ENCODE data around the gene TGFB2.
"Not testable (repeated sequence)": the region's sequence is repeated elsewhere in the genome, so short reads cannot be mapped to it uniquely, and the experiment has no call there.

The TGFB2 gene

GRCh38 chr1:218320182-218320581, 25.0 kb upstream of the TGFB2 start:
- not testable (repeated sequence) for H3K4me1 Mint-ChIP-seq; ATAC-seq; H3K4me3 Mint-ChIP-seq; H3K27ac Mint-ChIP-seq; DNase-seq (ENCODE audit: low spot score in 2 of 2); H3K9me3 Mint-ChIP-seq
- H3K36me3 Mint-ChIP-seq = peaks cover 46% of the 10 kb centered on the region

GRCh38 chr1:218322762-218323161, 22.4 kb upstream of the TGFB2 start:
- DNase-seq (ENCODE audit: low spot score in 2 of 2) (no peak), ATAC-seq (no peak)
- Mint-ChIP-seq H3K4me1 (peaks cover 6% of the 10 kb centered on the region), H3K4me3 (no peak overlapping the region), H3K9me3 (no peaks in the 10 kb centered on the region), H3K27ac (no peak overlapping the region), H3K36me3 (peaks cover 51% of the 10 kb centered on the region)

GRCh38 chr1:218323568-218324225, 21.4 kb upstream of the TGFB2 start:
- DNase-seq (ENCODE audit: low spot score in 2 of 2) (no peak), ATAC-seq (no peak)
- Mint-ChIP-seq H3K27ac (no peak overlapping the region), H3K9me3 (no peaks in the 10 kb centered on the region), H3K4me1 (peaks cover 6% of the 10 kb centered on the region), H3K4me3 (no peak overlapping the region), H3K36me3 (peaks cover 42% of the 10 kb centered on the region)

GRCh38 chr1:218324226-218324580, 20.9 kb upstream of the TGFB2 start:
- Mint-ChIP-seq H3K4me1 (peaks cover 6% of the 10 kb centered on the region), H3K9me3 (no peaks in the 10 kb centered on the region), H3K4me3 (no peak overlapping the region), H3K36me3 (peaks cover 37% of the 10 kb centered on the region), H3K27ac (no peak overlapping the region)
- DNase-seq (ENCODE audit: low spot score in 2 of 2) = no peak
- ATAC-seq = no peak

- no peak for ATAC-seq
- Mint-ChIP-seq H3K4me1 (no peaks in the 10 kb centered on the region), H3K27ac (no peak overlapping the region), H3K9me3 (no peaks in the 10 kb centered on the region), H3K4me3 (no peak overlapping the region), H3K36me3 (peaks cover 52% of the 10 kb centered on the region)
- no peak for DNase-seq (ENCODE audit: low spot score in 2 of 2)
These were observed 16.4 kb upstream of the TGFB2 start for GRCh38 chr1:218328769-218329168.

GRCh38 chr1:218330043-218330623, 15.0 kb upstream of the TGFB2 start:
- Mint-ChIP-seq H3K9me3 (no peaks in the 10 kb centered on the region), H3K36me3 (peaks cover 48% of the 10 kb centered on the region), H3K4me3 (no peak overlapping the region), H3K27ac (no peak overlapping the region), H3K4me1 (no peaks in the 10 kb centered on the region)
- ATAC-seq (peak; percentile 36), DNase-seq (ENCODE audit: low spot score in 2 of 2) (no peak)

GRCh38 chr1:218332416-218332815, 12.7 kb upstream of the TGFB2 start:
- H3K4me3 Mint-ChIP-seq = no peak overlapping the region
- ATAC-seq = no peak

GRCh38 chr1:218336328-218336727, 8.8 kb upstream of the TGFB2 start:
- H3K36me3 Mint-ChIP-seq = peaks cover 25% of the 10 kb centered on the region
- no peaks in the 10 kb centered on the region for H3K9me3 Mint-ChIP-seq
- no peak overlapping the region for H3K27ac Mint-ChIP-seq
- no peak overlapping the region for H3K4me3 Mint-ChIP-seq
- no peaks in the 10 kb centered on the region for H3K4me1 Mint-ChIP-seq
- ATAC-seq (no peak), DNase-seq (ENCODE audit: low spot score in 2 of 2) (no peak)

More at GRCh38 chr1:218332416-218332815, 12.7 kb upstream of the TGFB2 start:
- Mint-ChIP-seq H3K4me1 (no peaks in the 10 kb centered on the region), H3K36me3 (peaks cover 35% of the 10 kb centered on the region), H3K27ac (no peak overlapping the region), H3K9me3 (no peaks in the 10 kb centered on the region)
- no peak for DNase-seq (ENCODE audit: low spot score in 2 of 2)

GRCh38 chr1:218339267-218339831, 5.8 kb upstream of the TGFB2 start:
- no peaks in the 10 kb centered on the region for H3K36me3 Mint-ChIP-seq
- DNase-seq (ENCODE audit: low spot score in 2 of 2) (no peak), ATAC-seq (no peak)
- no peaks in the 10 kb centered on the region for H3K4me1 Mint-ChIP-seq
- no peak overlapping the region for H3K27ac Mint-ChIP-seq
- H3K4me3 Mint-ChIP-seq = no peak overlapping the region
- no peaks in the 10 kb centered on the region for H3K9me3 Mint-ChIP-seq

- no peaks in the 10 kb centered on the region for H3K36me3 Mint-ChIP-seq
- H3K4me3 Mint-ChIP-seq = no peak overlapping the region
- no peak overlapping the region for H3K27ac Mint-ChIP-seq
- ATAC-seq = no peak
- DNase-seq (ENCODE audit: low spot score in 2 of 2) = no peak
- no peaks in the 10 kb centered on the region for H3K4me1 Mint-ChIP-seq
- no peaks in the 10 kb centered on the region for H3K9me3 Mint-ChIP-seq
These were observed 3.8 kb upstream of the TGFB2 start for GRCh38 chr1:218341325-218341724.

- Mint-ChIP-seq H3K4me1 (no peaks in the 10 kb centered on the region), H3K9me3 (no peaks in the 10 kb centered on the region), H3K27ac (no peak overlapping the region), H3K36me3 (no peaks in the 10 kb centered on the region), H3K4me3 (no peak overlapping the region)
- no peak for ATAC-seq
- DNase-seq (ENCODE audit: low spot score in 2 of 2) = no peak
These were observed 3.0 kb upstream of the TGFB2 start for GRCh38 chr1:218342091-218342490.

GRCh38 chr1:218345673-218346390, 696 bp downstream of the TGFB2 start:
- H3K9me3 Mint-ChIP-seq = no peaks in the 10 kb centered on the region
- H3K4me3 Mint-ChIP-seq = no peak overlapping the region
- DNase-seq (ENCODE audit: low spot score in 2 of 2) (no peak), ATAC-seq (peak; percentile 78)
- H3K4me1 Mint-ChIP-seq = peaks cover 4% of the 10 kb centered on the region
- no peaks in the 10 kb centered on the region for H3K36me3 Mint-ChIP-seq
- peak overlapping the region; percentile 33 for H3K27ac Mint-ChIP-seq

GRCh38 chr1:218346391-218347204, 1.5 kb downstream of the TGFB2 start:
- H3K4me1 Mint-ChIP-seq = peaks cover 11% of the 10 kb centered on the region
- peak overlapping the region; percentile 33 for H3K27ac Mint-ChIP-seq
- ATAC-seq (no peak), DNase-seq (ENCODE audit: low spot score in 2 of 2) (no peak)
- no peaks in the 10 kb centered on the region for H3K9me3 Mint-ChIP-seq
- H3K36me3 Mint-ChIP-seq = no peaks in the 10 kb centered on the region
- H3K4me3 Mint-ChIP-seq = no peak overlapping the region

GRCh38 chr1:218347336-218347722, 2.2 kb downstream of the TGFB2 start:
- ATAC-seq = no peak
- Mint-ChIP-seq H3K27ac (no peak overlapping the region), H3K36me3 (no peaks in the 10 kb centered on the region), H3K4me1 (peaks cover 14% of the 10 kb centered on the region), H3K4me3 (no peak overlapping the region), H3K9me3 (no peaks in the 10 kb centered on the region)
- no peak for DNase-seq (ENCODE audit: low spot score in 2 of 2)

All from stimulated activated effector memory CD8-positive, alpha-beta T cell treated with anti-CD3 and anti-CD28 coated beads, Interleukin-12 subunit alpha, Interleukin-12 subunit beta, amount 100 ng/mL, for 72 hours (primary cell).